NCI-H2029 (cell line): ENCODE results near the gene PGLYRP3.

Source experiments
- DNase-seq: peaks from one replicate; lab custom pipeline; 2025; lab: John Stamatoyannopoulos, UW

Gene PGLYRP3

GRCh38 chr1:153260585-153261280, 52.0 kb downstream of the PGLYRP3 start:
- no peak for DNase-seq

GRCh38 chr1:153259387-153259786, 53.4 kb downstream of the PGLYRP3 start, which contains the start of gene LORICRIN:
Gene LORICRIN, plus strand, starts transcription at chr1:153259687. Its CDS starts 1,263 bp downstream, at chr1:153260950.
- no peak for DNase-seq

GRCh38 chr1:153253693-153254092, 59.1 kb downstream of the PGLYRP3 start:
- no peak for DNase-seq

GRCh38 chr1:153253076-153253475, 59.7 kb downstream of the PGLYRP3 start:
- no peak for DNase-seq

GRCh38 chr1:153251988-153252387, 60.8 kb downstream of the PGLYRP3 start:
- no peak for DNase-seq

- no peak for DNase-seq
Measured at GRCh38 chr1:153251562-153251961, 61.2 kb downstream of the PGLYRP3 start.

- no peak for DNase-seq
Measured at GRCh38 chr1:153251087-153251486, 61.7 kb downstream of the PGLYRP3 start.

GRCh38 chr1:153250166-153250565, 62.6 kb downstream of the PGLYRP3 start:
- DNase-seq: no peak

GRCh38 chr1:153248176-153248879, 64.4 kb downstream of the PGLYRP3 start:
- DNase-seq: no peak
